NB4 (cell line): Measurements from ENCODE around the gene KIAA0040.
A peak's percentile ranks its signal among the peaks of the same experiment; 100 is the strongest.

ENCODE experiments used
- DNase-seq: peaks from one replicate; pipeline ENCODE4 v3.0.0; 2010; ENCODE audit warnings: low read depth
- H3K4me3 ChIP-seq: one replicate; pipeline ENCODE4 v1.5.1; 2011; ENCODE audit warnings: mild to moderate bottlenecking, low read depth, low read length, moderate library complexity
- CTCF ChIP-seq: IDR thresholded peaks from one replicate; pipeline ENCODE4 v1.5.1; 2012; ENCODE audit warnings: low read depth, low read length
- MAX ChIP-seq: IDR thresholded peaks from 2 replicates; pipeline ENCODE4 v1.6.1; 2011; ENCODE audit warnings: low read depth, low read length
- MYC ChIP-seq: IDR thresholded peaks from 2 replicates; pipeline ENCODE4 v1.6.1; 2011; ENCODE audit warnings: low read depth, low read length
- POLR2A ChIP-seq: IDR thresholded peaks from 2 replicates; pipeline ENCODE4 v1.6.1; 2011; ENCODE audit warnings: mild to moderate bottlenecking; ENCODE audit not compliant: insufficient read length; ENCODE audit errors: extremely low read depth

Gene KIAA0040

GRCh38 chr1:175157200-175157599 lies 35.4 kb downstream of the KIAA0040 start:
- H3K4me3 ChIP-seq = no peak overlapping the region
- TF ChIP-seq POLR2A (no peak), MYC (no peak), MAX (no peak), CTCF (no peak)
- no peak for DNase-seq

- H3K4me3 ChIP-seq = no peak overlapping the region
- no peak for DNase-seq
- TF ChIP-seq POLR2A (no peak), CTCF (no peak)
These were observed 36.6 kb downstream of the KIAA0040 start for GRCh38 chr1:175155936-175156335.

- TF ChIP-seq POLR2A (no peak), CTCF (no peak), MAX (no peak), MYC (no peak)
- DNase-seq = no peak
- no peak overlapping the region for H3K4me3 ChIP-seq
These were observed 37.1 kb downstream of the KIAA0040 start for GRCh38 chr1:175155473-175155856.

GRCh38 chr1:175154629-175155472 lies 37.7 kb downstream of the KIAA0040 start:
- no peak overlapping the region for H3K4me3 ChIP-seq
- DNase-seq = peak; percentile 66
- TF ChIP-seq CTCF = peak; percentile 79
- no peak for TF ChIP-seq MAX
- TF ChIP-seq MYC = no peak

- H3K4me3 ChIP-seq = no peak overlapping the region
- TF ChIP-seq CTCF (peak; percentile 75), MYC (no peak), MAX (no peak)
- peak; percentile 59 for DNase-seq
These were observed 40.4 kb downstream of the KIAA0040 start for GRCh38 chr1:175152006-175152652.
